Posterior cingulate gyrus (tissue), 11 donors: ENCODE results near the gene TSEN2.
A peak's percentile ranks its signal among the peaks of the same experiment; 100 is the strongest.
"Not testable (repeated sequence)": the region's sequence is repeated elsewhere in the genome, so short reads cannot be mapped to it uniquely, and the experiment has no call there.

Source experiments
- DNase-seq, 10 donors: peaks; one replicate each; pipeline versions ENCODE4 v3.0.0 to v3.0.0-alpha.2; 2020 to 2021; ENCODE audit warnings: mixed read lengths in 3 of 10
- intact Hi-C: fragments of 100-400 bp; cut with DNase I; formaldehyde crosslinking; loops from one replicate; pipeline ENCODE4 v1.15.1; 2023

The TSEN2 gene

DNA sequence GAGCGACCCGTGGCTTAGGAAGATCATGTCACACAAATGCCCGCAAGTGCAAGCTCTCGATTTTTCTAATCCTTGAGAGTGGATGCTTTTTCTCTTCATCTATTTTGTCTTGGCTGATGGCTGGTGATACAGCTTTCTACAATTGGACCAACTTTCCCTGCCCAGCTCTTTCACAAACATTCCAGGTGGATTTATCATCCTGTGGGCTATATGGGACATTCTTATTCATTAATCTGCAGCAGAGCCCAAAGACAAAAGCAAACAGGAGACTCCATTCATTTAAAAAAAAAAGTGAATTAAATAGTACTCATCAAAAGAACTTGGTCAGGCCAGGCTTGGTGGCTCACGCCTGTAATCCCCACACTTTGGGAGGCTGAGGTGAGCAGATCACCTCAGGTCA, 14.2 kb upstream of the TSEN2 start:
- DNase-seq = no peak
- intact Hi-C loops = loop anchor here (10.0 kb wide), 1 partner anchor 185 kb away; the partner anchor contains the start of gene PPARG

DNA sequence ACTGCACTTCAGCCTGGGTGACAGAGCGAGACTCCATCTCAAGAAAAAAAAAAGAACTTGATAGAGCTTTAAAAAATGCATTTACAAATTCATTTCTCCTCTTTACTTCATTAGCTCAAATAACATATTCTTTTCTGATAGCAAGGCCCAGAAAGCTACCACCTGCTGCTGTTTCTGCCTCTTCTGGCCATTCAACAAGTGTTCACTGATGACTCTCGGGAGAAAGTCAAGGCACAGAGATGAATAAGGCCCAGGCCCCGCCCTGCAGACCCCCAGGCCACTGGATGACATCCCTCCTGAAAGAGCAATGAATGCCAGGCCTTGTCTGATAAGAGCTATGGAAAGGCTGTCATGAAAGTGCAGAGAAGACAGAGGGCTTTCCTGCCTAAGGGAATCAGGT, 13.6 kb upstream of the TSEN2 start:
- DNase-seq = no peak
- intact Hi-C loops = loop anchor here (10.0 kb wide), 1 partner anchor 186 kb away; the partner anchor contains the start of gene PPARG

DNA sequence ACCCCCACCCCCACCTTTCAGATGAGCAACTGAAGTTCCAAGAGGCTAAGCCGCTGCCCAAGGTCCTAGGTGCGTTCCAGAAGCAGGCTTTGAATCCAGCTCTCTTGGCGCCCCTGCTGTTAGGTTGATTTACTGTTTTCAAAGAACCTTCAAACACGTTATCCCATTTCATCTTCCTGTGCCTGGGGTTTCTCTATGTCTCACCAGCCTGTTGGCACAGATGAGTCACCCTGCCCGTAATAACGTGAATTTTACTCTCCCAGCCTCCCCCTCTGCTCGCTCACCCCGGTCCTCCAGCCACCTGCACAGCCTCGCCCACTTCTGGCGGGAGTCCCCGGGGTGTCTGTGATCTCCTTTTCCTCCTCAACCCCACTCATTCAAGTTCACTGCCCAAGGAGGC, 13.0 kb upstream of the TSEN2 start:
- intact Hi-C loops = loop anchor here (10.0 kb wide), 1 partner anchor 186 kb away; the partner anchor contains the start of gene PPARG
- DNase-seq = no peak

DNA sequence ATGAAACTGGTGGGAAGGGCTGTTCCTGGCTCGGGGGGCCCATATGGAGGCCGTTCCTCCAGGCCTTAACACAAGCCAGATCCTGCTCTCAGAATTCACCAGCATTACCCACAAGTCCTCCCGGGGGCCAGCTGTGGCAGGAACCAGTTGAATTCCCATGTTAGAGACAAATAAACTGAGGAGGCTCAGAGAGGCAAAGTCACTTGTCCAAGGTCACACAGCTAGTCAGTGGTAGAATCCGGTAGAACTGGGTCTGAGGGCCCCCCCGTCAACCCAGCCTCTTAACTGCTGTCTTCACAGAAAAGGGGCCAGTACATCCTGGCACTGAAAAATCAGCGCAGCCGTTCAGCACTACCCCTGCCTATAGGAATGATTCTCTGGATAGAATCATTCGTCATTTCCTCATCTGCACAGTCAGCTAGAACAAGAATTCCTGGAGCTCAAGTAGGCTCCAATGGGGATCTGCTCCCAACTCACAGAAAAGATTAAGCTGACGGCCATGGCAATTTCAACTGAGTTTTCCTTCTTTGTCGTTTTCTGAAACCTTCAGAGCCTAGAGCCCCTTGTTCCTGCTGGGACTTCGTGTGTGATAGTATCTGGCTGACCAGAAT, 12.2 kb upstream of the TSEN2 start:
- intact Hi-C loops = loop anchor here (10.0 kb wide), 1 partner anchor 187 kb away; the partner anchor contains the start of gene PPARG
- DNase-seq = no peak

DNA sequence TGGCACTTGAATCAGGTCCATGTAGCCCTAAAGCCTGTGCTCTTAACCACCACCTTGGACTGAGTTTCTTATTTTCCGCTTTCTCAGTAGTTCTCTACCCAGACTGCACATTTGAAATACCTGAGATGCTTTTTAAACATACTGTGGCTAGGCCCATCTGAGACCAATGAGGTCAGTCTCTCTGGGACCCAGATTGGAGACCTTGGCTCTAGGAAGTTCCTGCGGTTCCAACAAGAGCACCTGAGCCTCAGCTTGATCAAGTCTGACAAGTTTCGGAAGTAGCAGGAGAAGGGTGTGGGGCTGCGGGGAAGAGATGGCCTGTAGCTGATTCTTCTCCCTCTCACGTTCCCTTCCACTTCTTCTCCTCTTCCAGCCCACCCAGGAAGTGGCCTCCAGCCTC, 11.5 kb upstream of the TSEN2 start:
- DNase-seq = no peak
- intact Hi-C loops = loop anchor here (10.0 kb wide), 1 partner anchor 188 kb away; the partner anchor contains the start of gene PPARG

DNA sequence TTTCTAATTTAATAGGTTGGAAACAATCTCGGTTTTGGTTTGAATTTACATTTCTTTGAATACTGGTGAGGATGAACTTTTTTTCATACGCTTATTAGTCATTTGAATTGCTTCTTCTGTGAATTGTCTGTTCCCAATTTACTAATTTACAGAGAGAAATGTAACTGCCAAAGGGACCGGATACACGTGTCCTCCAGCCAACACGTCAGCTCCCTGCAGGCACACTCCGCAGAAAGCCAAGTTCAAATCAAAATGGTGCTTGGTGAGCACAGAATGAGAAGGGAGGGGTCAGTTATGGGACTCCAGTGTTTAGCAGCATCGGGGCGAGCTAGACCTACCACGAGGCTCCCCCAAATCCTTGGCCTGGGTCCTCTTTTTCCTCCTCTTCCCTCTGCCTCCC, 10.8 kb upstream of the TSEN2 start:
- DNase-seq = no peak
- intact Hi-C loops = loop anchor here (10.0 kb wide), 1 partner anchor 189 kb away; the partner anchor contains the start of gene PPARG

DNA sequence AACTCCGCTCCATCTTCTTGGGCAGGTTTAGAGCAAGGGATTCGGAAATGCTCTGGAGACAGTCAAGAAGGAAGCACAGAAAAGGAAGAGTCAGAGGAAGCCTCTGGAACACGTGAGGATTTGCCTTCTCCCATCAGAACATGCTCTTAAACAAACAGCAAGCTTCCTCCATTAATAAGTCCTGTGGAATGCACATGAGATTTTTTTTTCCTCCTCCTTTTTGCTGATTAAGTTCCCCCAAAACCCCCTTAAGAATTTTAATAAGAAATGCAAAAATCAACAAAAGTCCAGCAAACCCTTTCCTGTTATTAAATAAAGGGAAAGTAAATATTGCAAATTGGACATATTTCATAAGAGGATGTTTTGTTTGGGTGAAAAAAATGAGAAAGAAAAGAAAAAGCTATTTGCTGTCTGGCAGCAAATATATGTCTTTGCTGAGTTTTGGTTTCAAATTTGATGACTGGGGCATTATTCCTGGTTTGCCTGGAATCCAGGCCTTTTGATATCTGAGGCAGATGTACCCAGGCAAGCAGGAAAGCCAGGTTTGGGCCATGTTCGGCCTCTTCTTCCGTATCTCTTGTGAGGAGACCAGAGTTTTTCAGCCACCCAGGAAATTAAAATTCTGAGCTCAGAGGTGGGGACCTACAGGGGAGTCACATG, 7.9 kb upstream of the TSEN2 start:
- no peak for DNase-seq

DNA sequence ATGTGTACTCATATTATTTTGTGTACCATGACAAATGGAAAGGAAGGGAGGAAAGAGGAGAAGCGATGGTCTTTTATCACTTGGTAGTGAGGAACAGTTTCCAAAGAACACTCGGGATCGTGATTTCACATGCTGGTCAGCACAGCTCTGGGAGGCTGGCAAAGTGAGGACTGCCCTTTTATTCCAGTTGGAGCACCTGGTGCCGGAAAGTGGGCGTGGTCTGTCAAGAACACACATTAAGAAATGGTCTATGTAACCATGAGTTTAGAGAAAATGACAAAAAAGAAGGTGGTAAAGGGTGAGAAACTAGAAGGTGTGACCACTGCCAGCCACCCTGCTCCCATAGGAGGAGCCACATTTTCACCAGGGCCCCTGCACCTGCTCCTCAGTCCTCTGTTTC, 7.0 kb upstream of the TSEN2 start:
- DNase-seq = no peak
- intact Hi-C loops = loop anchor here (10.0 kb wide), 1 partner anchor 192 kb away; the partner anchor contains the start of gene PPARG

More for the DNA sequence above, 7.9 kb upstream of the TSEN2 start:
- intact Hi-C loops = loop anchor here (10.0 kb wide), 1 partner anchor 192 kb away; the partner anchor contains the start of gene PPARG

DNA sequence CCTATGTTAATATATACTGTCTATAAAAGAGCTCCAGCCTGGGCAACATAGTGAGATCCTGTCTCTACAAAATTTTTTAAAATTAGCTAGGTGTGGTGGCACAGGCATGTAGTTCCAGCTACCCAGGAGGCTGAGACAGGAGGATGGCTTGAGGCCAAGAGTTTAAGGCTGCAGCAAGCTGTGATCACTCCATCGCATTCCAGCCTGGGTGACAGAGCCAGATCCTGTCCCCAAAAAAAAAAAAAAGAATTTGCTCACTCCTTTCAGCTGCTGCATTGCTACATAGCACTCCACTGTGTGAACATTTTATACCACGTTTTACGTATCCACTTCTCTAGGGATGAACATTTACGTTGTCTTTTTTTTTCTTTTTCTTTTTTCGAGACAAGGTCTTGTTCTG, 6.0 kb upstream of the TSEN2 start:
- no peak for DNase-seq
- intact Hi-C loops = loop anchor here (10.0 kb wide), 1 partner anchor 194 kb away; the partner anchor contains the start of gene PPARG

DNA sequence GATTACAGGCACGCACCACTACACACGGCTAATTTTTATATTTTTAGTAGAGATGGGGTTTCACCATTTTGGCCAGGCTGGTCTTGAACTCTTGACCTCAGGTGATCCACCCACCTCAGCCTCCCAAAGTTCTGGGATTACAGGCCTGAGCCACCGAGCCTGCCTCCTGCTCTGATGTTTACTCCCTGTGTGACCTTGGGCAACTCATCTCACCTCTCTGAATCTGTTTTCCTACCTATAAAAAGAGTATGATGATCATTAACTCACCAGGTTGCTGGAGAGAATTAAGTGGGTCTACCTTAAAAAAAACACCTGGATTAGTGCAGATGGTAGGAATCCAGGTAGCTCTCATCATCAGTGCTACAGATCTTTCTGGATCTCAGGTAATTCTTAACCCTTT, 5.1 kb upstream of the TSEN2 start:
- intact Hi-C loops = loop anchor here (1.0 to 10.0 kb wide), 2 partner anchors 194 to 344 kb away; partner anchors contain the start of gene PPARG
- not testable (repeated sequence) for DNase-seq

DNA sequence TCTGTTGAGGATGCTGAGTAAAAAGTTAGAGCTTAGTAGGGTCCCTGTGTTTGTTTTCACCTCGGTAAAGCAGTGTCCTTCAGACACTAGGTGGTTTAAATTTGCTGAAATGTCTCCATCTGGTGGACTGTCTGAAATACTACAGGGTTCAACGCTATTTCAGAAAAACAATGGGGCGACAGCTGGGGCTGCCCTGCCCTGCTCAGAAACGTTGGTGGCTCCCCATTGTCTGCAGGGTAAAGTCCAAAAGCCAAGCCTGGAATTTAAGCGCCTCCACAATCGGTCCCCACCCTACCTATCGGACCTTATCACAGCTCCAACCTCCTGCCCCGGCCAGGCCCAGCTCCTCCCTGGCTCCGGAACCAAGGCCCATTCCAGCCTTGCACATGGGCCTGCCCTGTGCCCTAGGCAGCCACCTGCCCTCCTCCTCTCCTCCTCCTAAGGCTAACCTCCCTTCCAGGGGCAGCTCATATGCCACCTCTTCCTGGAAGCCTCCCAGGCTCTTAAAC, 4.3 kb upstream of the TSEN2 start:
- intact Hi-C loops = loop anchor here (1.0 to 10.0 kb wide), 4 partner anchors 195 to 635 kb away; partner anchors contain the start of genes PPARG and TAMM41
- DNase-seq = no peak

DNA sequence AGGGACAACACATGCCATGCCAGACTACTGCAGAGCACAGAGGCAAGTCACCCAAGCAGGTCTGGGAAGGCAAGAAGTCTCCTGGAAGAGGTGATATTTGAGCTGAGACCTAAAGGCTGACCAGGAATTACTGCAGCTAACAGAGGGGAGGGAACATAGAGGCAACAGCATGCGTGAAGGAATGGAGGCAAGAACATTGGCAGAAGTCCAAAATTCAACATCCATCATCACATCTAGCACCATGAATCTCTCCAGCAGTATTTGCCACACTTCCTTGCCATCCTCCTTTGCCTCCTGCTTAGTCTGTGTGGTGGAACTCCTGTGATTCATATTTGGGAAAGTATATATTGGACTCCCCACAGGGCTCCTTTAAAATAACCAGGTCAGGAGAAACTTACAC, 870 bp upstream of the TSEN2 start:
- intact Hi-C loops = loop anchor here (5.0 to 10.0 kb wide), 2 partner anchors 291 to 639 kb away; partner anchors contain the start of gene TAMM41
- DNase-seq = no peak

DNA sequence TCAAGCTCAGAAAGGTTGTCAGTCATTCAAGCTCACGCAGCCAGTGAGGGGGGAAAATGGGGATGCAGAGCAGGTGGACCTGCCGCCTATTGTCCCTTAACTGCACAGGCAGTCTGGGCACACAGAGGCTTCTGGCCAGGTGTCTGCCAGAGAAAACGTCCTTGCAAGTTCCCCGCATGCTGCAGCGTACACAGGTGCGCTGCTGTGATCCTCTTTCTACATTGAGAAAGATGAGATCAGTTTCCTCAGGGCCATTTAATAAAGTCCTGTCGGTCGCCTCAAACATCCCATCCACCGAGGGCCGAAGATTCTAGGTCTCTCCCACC, 445 bp upstream of the TSEN2 start:
- intact Hi-C loops = loop anchor here (1.0 to 10.0 kb wide), 5 partner anchors 73 to 639 kb away; partner anchors contain the start of genes MKRN2, RAF1 and TAMM41

DNA sequence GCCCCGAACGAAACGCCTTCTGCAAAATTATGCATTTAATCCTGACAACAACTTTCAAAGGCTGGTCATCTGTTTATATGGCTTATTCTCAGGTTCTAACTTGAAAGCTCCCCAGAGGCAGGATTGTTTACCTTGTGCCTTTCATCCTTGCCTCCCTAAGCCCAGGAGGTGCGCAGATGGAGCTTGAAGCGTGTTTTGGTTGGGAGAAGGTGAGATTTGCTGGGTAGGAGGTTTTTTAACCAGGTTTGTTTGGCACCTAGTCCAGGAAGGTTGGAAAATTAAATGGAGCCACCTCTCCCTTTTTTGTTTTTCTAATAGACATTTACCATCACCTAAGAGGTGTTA, 675 bp downstream of the TSEN2 start:
- DNase-seq = no peak
- intact Hi-C loops = loop anchor here (1.0 to 10.0 kb wide), 5 partner anchors 72 to 640 kb away; partner anchors contain the start of genes MKRN2, RAF1 and TAMM41

More for the DNA sequence above, 445 bp upstream of the TSEN2 start:
- peak in 1 of 10 donors; percentile 14 for DNase-seq

DNA sequence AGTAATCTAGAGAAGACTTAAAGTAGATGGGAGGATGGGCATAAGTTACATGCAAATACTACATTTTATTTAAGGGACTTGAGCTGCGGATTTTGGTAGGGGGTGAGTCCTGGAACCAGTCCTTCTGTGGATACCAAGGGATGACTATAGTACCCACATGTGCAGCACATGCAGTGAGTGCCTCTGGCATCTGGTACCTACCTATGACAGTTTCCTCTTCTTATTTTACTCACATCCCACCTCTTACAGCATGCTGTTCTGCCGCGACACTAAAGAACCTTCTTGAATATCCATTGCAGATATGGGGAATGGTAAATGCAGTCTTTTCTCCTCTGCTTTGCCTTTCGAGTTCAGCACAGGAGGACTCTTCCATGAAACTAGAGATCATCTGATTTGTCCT, 1.7 kb downstream of the TSEN2 start:
- intact Hi-C loops = loop anchor here (10.0 kb wide), 1 partner anchor 641 kb away; the partner anchor contains the start of gene TAMM41
- no peak for DNase-seq

DNA sequence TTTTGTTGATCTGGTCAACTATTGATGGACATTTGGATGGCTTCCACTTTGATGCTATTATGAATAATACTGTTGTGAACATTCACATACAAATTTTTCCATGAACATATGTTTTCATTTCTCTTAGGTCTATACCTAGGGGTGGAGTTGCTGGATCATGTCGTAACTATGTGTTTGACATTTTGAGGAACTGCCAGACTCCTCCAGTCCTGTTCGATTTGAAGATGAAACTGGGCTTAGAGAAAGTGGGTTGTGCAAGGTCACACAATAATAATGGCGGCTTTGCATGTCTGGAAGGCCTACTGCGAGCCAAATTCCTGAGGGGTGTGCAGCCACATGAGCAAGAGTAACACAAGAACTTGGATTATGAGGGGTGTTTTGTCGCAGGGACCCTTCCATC, 2.6 kb downstream of the TSEN2 start:
- no peak for DNase-seq
- intact Hi-C loops = loop anchor here (10.0 kb wide), 1 partner anchor 642 kb away; the partner anchor contains the start of gene TAMM41

DNA sequence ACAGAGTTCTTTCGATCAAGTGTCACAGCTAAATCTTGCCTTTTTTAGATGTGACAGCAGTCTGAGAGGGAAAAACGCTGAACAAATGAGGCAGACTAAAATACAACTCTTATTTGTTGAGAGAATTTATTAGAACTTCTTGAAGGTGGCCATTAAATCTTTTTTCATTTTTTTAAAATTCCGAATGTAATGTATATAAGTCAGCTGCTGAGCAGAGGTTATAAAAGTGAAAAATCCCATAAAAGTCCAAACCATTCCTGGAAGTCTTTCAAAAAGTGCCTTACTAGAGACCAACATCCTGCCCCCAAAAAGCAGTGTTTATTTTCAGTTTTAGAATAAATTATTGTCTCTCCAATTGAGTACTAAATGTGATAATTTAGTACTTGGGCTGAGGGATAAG, 3.1 kb downstream of the TSEN2 start:
- intact Hi-C loops = loop anchor here (10.0 kb wide), 1 partner anchor 643 kb away; the partner anchor contains the start of gene TAMM41
- no peak for DNase-seq

DNA sequence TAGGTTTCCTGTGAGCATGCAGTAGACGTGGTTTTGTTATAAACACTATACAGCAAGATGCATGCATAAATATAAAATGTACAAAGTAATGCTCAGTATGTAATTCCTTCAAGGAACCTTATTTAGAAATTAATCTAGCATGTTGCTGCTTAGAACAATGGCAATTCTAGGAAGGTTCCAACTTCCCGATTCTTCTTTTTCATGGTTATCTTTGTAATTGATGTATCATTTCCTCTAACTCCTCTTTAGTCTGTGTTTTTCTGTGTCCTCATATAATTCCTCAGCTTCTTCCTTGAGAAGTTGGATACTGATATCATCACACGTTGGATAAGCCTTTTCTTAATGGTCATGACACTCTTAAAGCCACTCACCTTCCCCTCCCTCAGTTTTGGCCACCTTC, 3.5 kb downstream of the TSEN2 start:
- intact Hi-C loops = loop anchor here (10.0 kb wide), 1 partner anchor 643 kb away; the partner anchor contains the start of gene TAMM41
- DNase-seq = no peak

DNA sequence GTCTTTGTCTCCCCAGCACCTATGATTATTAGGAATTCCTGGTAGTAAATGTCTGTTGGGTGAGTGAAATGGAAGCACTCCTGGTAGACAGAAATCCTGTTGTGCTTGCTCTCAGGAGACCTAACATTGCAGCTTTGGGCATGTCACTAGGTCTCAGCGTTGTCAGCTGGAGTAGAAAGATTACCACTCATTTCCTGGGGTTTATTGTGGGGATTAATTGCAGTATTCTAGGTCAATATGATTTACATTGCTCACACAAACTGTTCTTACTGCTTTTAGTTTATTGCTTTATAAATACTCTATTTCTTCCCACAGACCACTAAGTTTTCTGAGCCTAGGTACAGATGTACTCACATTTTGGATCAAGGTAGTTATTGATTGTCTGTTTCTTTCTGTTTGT, 5.1 kb downstream of the TSEN2 start:
- no peak for DNase-seq
- intact Hi-C loops = loop anchor here (10.0 kb wide), 1 partner anchor 645 kb away; the partner anchor contains the start of gene TAMM41

DNA sequence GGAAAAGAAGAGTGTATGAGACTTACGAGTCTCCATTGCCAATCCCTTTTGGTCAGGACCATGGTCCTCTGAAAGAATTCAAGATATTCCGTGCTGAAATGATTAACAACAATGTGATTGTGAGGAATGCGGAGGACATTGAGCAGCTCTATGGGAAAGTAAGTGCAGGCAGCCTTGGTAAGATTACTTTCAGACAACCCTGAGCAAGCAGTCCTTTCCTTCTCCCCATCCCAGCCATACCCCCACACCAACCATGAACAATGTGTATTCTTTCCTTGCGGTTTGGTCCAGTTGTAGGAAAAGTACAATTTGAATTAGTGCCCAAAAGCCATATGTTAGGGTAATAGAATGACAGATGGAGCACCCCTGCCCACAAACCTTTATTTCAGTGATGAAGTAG, 5.6 kb downstream of the TSEN2 start:
- no peak for DNase-seq
- intact Hi-C loops = loop anchor here (10.0 kb wide), 1 partner anchor 645 kb away; the partner anchor contains the start of gene TAMM41

DNA sequence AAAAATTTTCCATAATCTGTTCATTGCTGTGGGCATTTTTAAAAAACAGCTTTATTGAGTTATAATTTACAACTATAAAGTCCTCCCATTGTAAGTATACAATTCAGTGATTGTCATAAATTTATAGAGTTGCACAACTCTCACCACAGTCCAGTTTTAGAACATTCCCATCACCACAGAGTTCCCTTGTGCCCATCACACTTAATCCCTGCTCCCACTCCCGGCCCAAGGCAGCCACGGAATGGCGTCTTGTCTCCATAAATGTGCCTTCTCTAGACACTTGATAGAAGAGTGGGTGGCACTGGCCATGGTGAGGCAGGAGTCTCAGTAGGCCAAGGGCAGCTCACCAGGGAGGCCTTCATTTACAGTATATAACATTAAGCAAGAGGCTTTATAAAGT, 6.3 kb downstream of the TSEN2 start:
- intact Hi-C loops = no loop called here
- DNase-seq = no peak
